Right lobe of liver (tissue), 4 donors: Measurements from ENCODE around the gene VSIG10L.

ENCODE experiments used
- CTCF ChIP-seq, 4 donors: fragments of 200-600 bp in 3 of 4; fragments of 450-650 bp in 1 of 4; IDR thresholded peaks; one replicate each; pipeline versions ENCODE4 v1.5.1 to v1.8.0; 2016 to 2022; ENCODE audit warnings: antibody characterized with exemption in 4 of 4, mild to moderate bottlenecking in 2 of 4
- POLR2A ChIP-seq: fragments of 450-650 bp; IDR thresholded peaks from one replicate; pipeline ENCODE4 v1.6.1; 2017; ENCODE audit warnings: antibody characterized with exemption, mild to moderate bottlenecking
- donor health status: DM: no; HTN: no; CAD: no.
- donor health status: DM: no; HTN: no; CAD: no.
- donor health status: DM: no; HTN: yes; CAD: no.

GRCh38 chr19:51339687-51340656, 2.0 kb downstream of the VSIG10L start:
- peak in 3 of 4 donors; percentile 22 to 42 (median 41) for TF ChIP-seq CTCF (IDR thresholded peaks at IDR 0.05)
- peak; percentile 88 for TF ChIP-seq POLR2A
